H1 (cell line): ENCODE results near the gene EFR3B. TPM values are rescaled to one million over a fixed set of nuclear protein-coding genes. Genes with fewer than 3 reads are reported as not detected.

ENCODE experiments used
- CTCF ChIA-PET: fragments of 300-600 bp; sonication (Branson Sonifier 250); formaldehyde crosslinking; loops from one replicate; lab custom pipeline; 2021; ENCODE audit not compliant: partially characterized antibody; lab: Charles Lee
- POLR2A ChIA-PET: fragments of 300-600 bp; sonication (Branson Sonifier 250); formaldehyde crosslinking; loops from one replicate; lab custom pipeline; 2021; ENCODE audit warnings: inconsistent platforms; ENCODE audit not compliant: partially characterized antibody; lab: Charles Lee
- DNase-seq, 2 experiments: peaks; one replicate each; pipeline versions ENCODE4 v3.0.0 to v3.0.0-alpha.2; 2010 to 2022; ENCODE audit warnings: low spot score in 2 of 2, low read depth in 1 of 2, mixed read lengths in 1 of 2
- FAIRE-seq: peaks from 2 replicates; lab custom pipeline; 2011; peaks lifted over from hg19 to GRCh38; lab: Jason Lieb, UNC
- H2AFZ ChIP-seq: 2 replicates; pipeline ENCODE4 v1.8.1; 2012; ENCODE audit warnings: low read length, inconsistent platforms
- H2AK5ac ChIP-seq: 2 replicates; pipeline ENCODE4 v1.6.1; 2013; ENCODE audit warnings: low read depth, low read length
- H2BK120ac ChIP-seq: replicated peaks from 2 replicates; pipeline ENCODE3; 2013; ENCODE audit warnings: low read depth, low read length, inconsistent platforms
- H2BK12ac ChIP-seq: 2 replicates; pipeline ENCODE4 v1.6.1; 2013; ENCODE audit warnings: low read depth, low read length
- H2BK15ac ChIP-seq: 2 replicates; pipeline ENCODE4 v1.6.1; 2013; ENCODE audit warnings: low read length
- H2BK20ac ChIP-seq: 2 replicates; pipeline ENCODE4 v1.6.1; 2013; ENCODE audit warnings: low read length
- H2BK5ac ChIP-seq: 2 replicates; pipeline ENCODE4 v1.6.1; 2013; ENCODE audit warnings: low read depth, low read length
- H3K14ac ChIP-seq: 2 replicates; pipeline ENCODE4 v1.6.1; 2013; ENCODE audit warnings: inconsistent platforms; ENCODE audit not compliant: insufficient read length
- H3K18ac ChIP-seq: 2 replicates; pipeline ENCODE4 v1.6.1; 2013; ENCODE audit warnings: low read length; ENCODE audit errors: extremely low read depth
- H3K23ac ChIP-seq: 2 replicates; pipeline ENCODE4 v1.6.1; 2013; ENCODE audit warnings: inconsistent platforms; ENCODE audit not compliant: insufficient read length
- H3K23me2 ChIP-seq: 2 replicates; pipeline ENCODE4 v1.6.1; 2013; ENCODE audit warnings: low read depth, low read length
- H3K27ac ChIP-seq: 2 replicates; pipeline ENCODE4 v1.6.1; 2011; ENCODE audit warnings: low read depth, low read length, inconsistent platforms
- H3K27me3 ChIP-seq, 4 experiments: replicated peaks in 1 of 4; 1 replicate in 1 of 4; 2 replicates in 3 of 4; pipeline versions ENCODE4 v1.6.1 to v1.8.1; 2011 to 2013; ENCODE audit warnings: low read length in 3 of 4, mild to moderate bottlenecking in 3 of 4, inconsistent platforms in 2 of 4, mixed read lengths in 2 of 4, moderate library complexity in 1 of 4; ENCODE audit not compliant: control insufficient read depth in 3 of 4, insufficient read depth in 3 of 4; ENCODE audit errors: extremely low read depth in 1 of 4
- H3K36me3 ChIP-seq, 4 experiments: 2 replicates each; pipeline versions ENCODE4 v1.6.1 to v1.8.1; 2011 to 2013; ENCODE audit warnings: mild to moderate bottlenecking in 4 of 4, low read length in 3 of 4, moderate library complexity in 2 of 4, control low read depth in 1 of 4, inconsistent platforms in 1 of 4; ENCODE audit not compliant: insufficient read depth in 4 of 4, control insufficient read depth in 2 of 4
- H3K4ac ChIP-seq: replicated peaks from 2 replicates; pipeline ENCODE3; 2013; ENCODE audit warnings: low read length, low read depth, mixed read lengths, inconsistent platforms; ENCODE audit not compliant: insufficient read length
- H3K4me1 ChIP-seq, 4 experiments: replicated peaks in 1 of 4; 1 replicate in 1 of 4; 2 replicates in 3 of 4; pipeline versions ENCODE4 v1.6.1 to v1.8.1; 2011 to 2013; ENCODE audit warnings: low read length in 3 of 4, inconsistent platforms in 2 of 4, mixed read lengths in 1 of 4; ENCODE audit not compliant: insufficient read depth in 4 of 4, control insufficient read depth in 3 of 4
- H3K4me2 ChIP-seq, 2 experiments: 2 replicates each; pipeline versions ENCODE4 v1.6.1 to v1.8.1; 2011 to 2013; ENCODE audit warnings: low read depth in 2 of 2, low read length in 2 of 2, control low read depth in 1 of 2, inconsistent platforms in 1 of 2, mild to moderate bottlenecking in 1 of 2; ENCODE audit not compliant: insufficient read depth in 1 of 2
- H3K4me3 ChIP-seq, 4 experiments: fragments of 200-600, 300-600 bp in 1 of 4; sonication (generic), shearing (Covaris generic), sonication (Bioruptor Twin) in 1 of 4; 2 replicates each; pipeline versions ENCODE4 v1.5.1 to v1.8.1; 2011 to 2016; ENCODE audit warnings: low read length in 4 of 4, low read depth in 3 of 4, control low read depth in 2 of 4, inconsistent platforms in 2 of 4, mild to moderate bottlenecking in 2 of 4, mixed read lengths in 1 of 4, moderate library complexity in 1 of 4; ENCODE audit not compliant: insufficient read depth in 2 of 4; ENCODE audit errors: extremely low read depth in 1 of 4
- H3K56ac ChIP-seq: replicated peaks from 2 replicates; pipeline ENCODE3; 2013; ENCODE audit warnings: low read depth, mild to moderate bottlenecking, mixed read lengths, low read length, inconsistent platforms; ENCODE audit not compliant: insufficient read length
- H3K79me1 ChIP-seq: 2 replicates; pipeline ENCODE4 v1.6.1; 2013; ENCODE audit warnings: low read depth, low read length, control low read depth
- H3K79me2 ChIP-seq, 2 experiments: 2 replicates each; pipeline versions ENCODE4 v1.6.1 to v1.8.1; 2012 to 2013; ENCODE audit warnings: low read length in 2 of 2, mild to moderate bottlenecking in 2 of 2, inconsistent platforms in 1 of 2; ENCODE audit not compliant: insufficient read depth in 2 of 2, control insufficient read depth in 1 of 2
- H3K9ac ChIP-seq, 4 experiments: replicated peaks in 1 of 4; 1 replicate in 1 of 4; 2 replicates in 3 of 4; pipeline versions ENCODE4 v1.6.1 to v1.8.1; 2011 to 2013; ENCODE audit warnings: low read depth in 3 of 4, low read length in 3 of 4, control low read depth in 2 of 4, mild to moderate bottlenecking in 2 of 4, moderate library complexity in 2 of 4, inconsistent platforms in 1 of 4; ENCODE audit errors: extremely low read depth in 1 of 4
- H3K9me3 ChIP-seq, 2 experiments: 2 replicates each; pipeline versions ENCODE4 v1.6.1 to v1.8.1; 2012 to 2013; ENCODE audit warnings: mild to moderate bottlenecking in 2 of 2, moderate library complexity in 2 of 2, control low read depth in 1 of 2, inconsistent platforms in 1 of 2, low read depth in 1 of 2, low read length in 1 of 2, mixed read lengths in 1 of 2; ENCODE audit not compliant: insufficient read depth in 2 of 2
- H4K20me1 ChIP-seq, 2 experiments: replicated peaks in 1 of 2; 2 replicates each; pipeline versions ENCODE3 to v1.8.1; 2011 to 2013; ENCODE audit warnings: inconsistent platforms in 2 of 2, low read length in 2 of 2, mild to moderate bottlenecking in 1 of 2; ENCODE audit not compliant: insufficient read depth in 2 of 2, control insufficient read depth in 1 of 2
- H4K5ac ChIP-seq: 2 replicates; pipeline ENCODE4 v1.6.1; 2013; ENCODE audit warnings: low read length, low read depth, mixed read lengths, inconsistent platforms; ENCODE audit not compliant: insufficient read length
- H4K8ac ChIP-seq: 2 replicates; pipeline ENCODE4 v1.8.0; 2013; ENCODE audit warnings: mild to moderate bottlenecking, moderate library complexity, low read length, inconsistent platforms; ENCODE audit not compliant: insufficient read depth; ENCODE audit errors: extremely low read depth
- H4K91ac ChIP-seq: replicated peaks from 2 replicates; pipeline ENCODE3; 2013; ENCODE audit warnings: low read length, mixed read lengths, inconsistent platforms; ENCODE audit not compliant: insufficient read length
- CBX5 ChIP-seq: fragments of 300-800, 300-1000 bp; sonication (generic); IDR thresholded peaks from 2 replicates; pipeline ENCODE4 v1.7.1; 2016; ENCODE audit warnings: antibody characterized with exemption, low read length, low read depth
- CTCF ChIP-seq, 3 experiments: IDR thresholded peaks; 1 replicate in 2 of 3; 2 replicates in 1 of 3; pipeline versions ENCODE4 v1.5.1 to v1.6.1; 2011; ENCODE audit warnings: low read length in 3 of 3, mild to moderate bottlenecking in 3 of 3, inconsistent platforms in 2 of 3, low read depth in 1 of 3, moderate library complexity in 1 of 3; ENCODE audit not compliant: insufficient read depth in 1 of 3; ENCODE audit errors: control extremely low read depth in 1 of 3
- KDM1A ChIP-seq: fragments of 200-600, 300-600 bp; sonication (generic); IDR thresholded peaks from 2 replicates; pipeline ENCODE4 v1.7.1; 2016; ENCODE audit warnings: mild to moderate bottlenecking, low read length, borderline replicate concordance
- POU5F1 ChIP-seq: IDR thresholded peaks from 2 replicates; pipeline ENCODE4 v1.6.1; 2011; ENCODE audit warnings: low read depth, mild to moderate bottlenecking, low read length, moderate library complexity
- YY1 ChIP-seq: IDR thresholded peaks from 2 replicates; pipeline ENCODE4 v1.6.1; 2011; ENCODE audit warnings: low read depth, mild to moderate bottlenecking, low read length
- WGBS, 2 experiments: shearing (Covaris generic) in 1 of 2; methylation state at CpG; one replicate each; pipeline versions ENCODE4 v1.1.6 to v1.1.7; 2013 to 2015; ENCODE audit warnings: low lambda C conversion rate in 2 of 2, mixed read lengths in 2 of 2, inconsistent platforms in 1 of 2, low coverage in 1 of 2, missing lambda C conversion rate in 1 of 2; ENCODE audit not compliant: insufficient replicate concordance in 2 of 2, insufficient coverage in 1 of 2, insufficient read length in 1 of 2; ENCODE audit errors: extremely low coverage in 1 of 2, missing lambda C conversion rate in 1 of 2; 5-methylcytosine and 5-hydroxymethylcytosine counted together
- polyA plus RNA-seq, 7 experiments: library from polyadenylated mRNA; depleted of rRNA in 3 of 7; stranded (reverse) in 5 of 7; unstranded in 2 of 7; fragments of >200 nt in 5 of 7; fragments of 200-250 nt in 2 of 7; gene quantifications; 1 replicate in 5 of 7; 2 replicates in 1 of 7; 4 replicates in 1 of 7; pipeline versions ENCODE4 v1.2.1 to v1.2.3, GENCODE V29; 2011 to 2013; ENCODE audit warnings: missing spikeins in 2 of 7, mixed read lengths in 2 of 7
- total RNA-seq: library from RNA; stranded (reverse); fragmentation: NEBNext Ultra II Directional; extraction: Animal tissue kit (Norgen Biotek cat#: 25700); gene quantifications from 2 replicates; pipeline ENCODE4 v1.2.1, GENCODE V29; 2021

The EFR3B gene
- total and polyA plus RNA-seq, 2 of the 8 experiments (the other 6 are each of a cell fraction or from before 2014, with no cell fraction given) = 3.4 to 9.6 TPM

- H4K91ac ChIP-seq = no peak overlapping the region
- no peak overlapping the region for H2BK15ac ChIP-seq
- H3K27me3 ChIP-seq = no peaks in the 10 kb centered on the region; a peak in 2 of 7 replicates
- H3K56ac ChIP-seq = no peak overlapping the region
- H3K4me1 ChIP-seq = peaks cover 0 to 3% (median 0%) of the 10 kb centered on the region in 4 experiments; a peak in 3 of 7 replicates
- no peak overlapping the region for H3K4me2 ChIP-seq
- H3K18ac ChIP-seq = no peak overlapping the region
- H3K36me3 ChIP-seq = no peaks in the 10 kb centered on the region
- H4K20me1 ChIP-seq = peaks cover 0 to 4% of the 10 kb centered on the region in 2 experiments
- TF ChIP-seq KDM1A (no peak), POU5F1 (no peak), CTCF (IDR thresholded peaks at IDR 0.05; ENCODE audit: control extremely low read depth in 1 of 3, insufficient read depth in 1 of 3, low read depth in 1 of 3, low read length in 3 of 3) (0 out of 4 replicates have a peak, but pooled peaks of 1 of the 3 experiments have one; percentile 9), YY1 (no peak), CBX5 (no peak)
- no peak overlapping the region for H3K27ac ChIP-seq
- DNase-seq = no peak
- H2BK12ac ChIP-seq = no peak overlapping the region
- no peak overlapping the region for H3K9ac ChIP-seq
- POLR2A ChIA-PET = no interaction called here
- H2AK5ac ChIP-seq = no peak overlapping the region
- H3K23ac ChIP-seq = no peak overlapping the region
- H3K23me2 ChIP-seq = no peaks in the 10 kb centered on the region
- H4K5ac ChIP-seq = no peak overlapping the region
- CTCF ChIA-PET = interaction anchor here (0.8 to 2.2 kb wide), 6 partner anchors 10 to 142 kb away, joined by 3 to 8 read pairs (median 4); no protein-coding TSS in a partner anchor
- no peak overlapping the region for H2BK120ac ChIP-seq
- no peak overlapping the region for H3K4me3 ChIP-seq
- H3K79me2 ChIP-seq = no peaks in the 10 kb centered on the region
- no peaks in the 10 kb centered on the region for H3K79me1 ChIP-seq
- no peak overlapping the region for H2AFZ ChIP-seq
- no peak overlapping the region for H3K4ac ChIP-seq
- no peak overlapping the region for H2BK20ac ChIP-seq
- H4K8ac ChIP-seq = no peak overlapping the region
- WGBS, 2 experiments = 90% methylated on average over 4 of the region's 4 CpGs; no CpG with 5 or more reads in 1 of the 2 experiments
- no peak overlapping the region for H2BK5ac ChIP-seq
- no peak for FAIRE-seq
- H3K9me3 ChIP-seq = no peaks in the 10 kb centered on the region
- H3K14ac ChIP-seq = no peak overlapping the region
Observed at GRCh38 chr2:25054720-25055119, 12.8 kb downstream of the EFR3B start.
